Measurements from ENCODE around the gene HS3ST3A1.
"Not testable (repeated sequence)": the region's sequence is repeated elsewhere in the genome, so short reads cannot be mapped to it uniquely, and the experiment has no call there.

HS3ST3A1 gene

DNA sequence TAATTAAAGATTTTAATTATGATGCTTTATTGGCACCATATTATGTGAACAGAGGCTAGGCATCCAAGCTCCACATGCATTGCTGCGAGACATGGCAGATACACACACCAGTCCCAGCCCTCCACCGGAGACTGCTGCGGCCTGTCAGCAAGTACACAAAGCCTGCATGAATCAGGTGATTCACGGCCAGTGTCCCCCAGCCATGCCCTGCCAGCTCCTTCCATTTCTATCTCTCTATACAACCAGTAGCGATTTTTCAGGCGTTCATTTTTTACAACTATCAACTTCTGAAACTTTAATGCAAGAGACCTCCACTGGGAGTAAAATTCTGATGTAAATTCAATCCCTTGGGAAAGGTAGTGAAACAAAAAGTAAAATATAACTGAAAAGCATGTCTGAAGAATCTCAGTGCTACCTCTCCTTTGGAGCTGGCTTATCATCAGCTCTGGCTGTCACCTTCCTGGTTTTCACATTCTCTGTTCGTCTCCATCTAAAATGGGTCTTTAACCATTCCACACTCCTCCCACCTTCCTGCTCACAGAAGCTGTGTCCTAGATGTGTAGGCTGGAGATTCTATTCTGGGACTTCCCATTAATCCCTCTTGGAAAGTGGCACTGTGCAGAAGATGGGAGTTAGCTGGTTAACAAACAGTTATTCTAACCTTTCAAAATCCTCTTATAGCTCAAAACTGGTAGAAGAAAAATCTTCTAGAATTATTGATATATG is 32.2 kb downstream of the HS3ST3A1 start:
- no peak for FAIRE-seq

DNA sequence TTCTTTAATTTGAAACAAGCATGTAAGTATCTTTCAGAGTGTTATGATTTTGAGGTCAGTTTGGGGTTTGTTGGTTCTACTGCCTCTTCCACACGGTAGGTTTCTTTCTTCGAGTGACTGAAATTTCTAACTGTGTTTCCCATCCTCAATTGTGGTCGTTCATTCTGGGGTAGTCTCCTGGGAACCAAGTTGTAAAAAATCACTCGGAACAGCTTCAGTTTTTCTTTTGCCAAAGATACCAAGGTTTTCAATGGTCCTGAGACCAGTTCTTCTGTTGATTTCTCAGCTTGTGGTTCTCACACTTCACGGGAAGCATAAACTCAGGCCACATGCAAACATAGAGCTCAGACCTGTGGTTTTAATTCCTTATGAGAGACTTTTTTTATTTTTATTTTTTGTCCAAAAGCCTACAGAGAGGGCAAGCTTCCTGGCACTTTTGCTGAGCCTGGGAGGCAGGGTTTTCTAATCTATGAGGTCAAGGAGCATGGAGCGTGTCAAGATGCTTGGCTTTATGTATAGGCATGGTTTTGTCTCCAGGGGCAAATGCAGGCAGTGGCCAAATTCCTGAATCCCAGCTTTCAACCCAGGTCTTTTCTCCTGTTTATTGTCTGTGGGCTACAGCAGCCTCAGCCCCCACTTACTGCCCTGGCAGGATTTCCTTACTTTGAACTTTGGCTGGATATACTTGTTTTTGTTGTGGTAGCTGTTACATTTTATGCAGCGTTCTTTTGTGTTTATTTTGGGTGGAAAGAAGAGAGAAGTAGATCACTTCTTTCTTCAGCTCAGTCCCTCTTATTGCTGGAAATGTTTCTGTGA is 32.9 kb downstream of the HS3ST3A1 start:
- FAIRE-seq = no peak

DNA sequence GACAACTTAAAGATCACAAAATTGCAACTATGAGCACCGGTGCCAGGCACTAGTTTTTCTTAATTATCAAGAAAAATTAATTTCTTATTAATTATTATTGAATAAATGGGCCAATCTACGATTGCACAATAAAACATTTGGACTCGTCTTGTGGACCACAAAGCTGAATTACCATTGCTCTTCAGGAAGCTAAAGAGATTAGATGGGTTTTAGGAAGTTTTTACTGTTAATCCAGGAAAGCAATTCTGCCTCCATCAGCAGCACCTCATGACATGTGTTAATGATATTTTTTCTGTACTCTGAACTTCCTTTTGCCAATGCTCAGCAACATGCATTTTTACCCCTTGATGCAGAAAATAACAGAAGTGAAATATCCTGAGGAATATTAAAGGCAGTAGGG is 37.9 kb downstream of the HS3ST3A1 start:
- no peak for FAIRE-seq

DNA sequence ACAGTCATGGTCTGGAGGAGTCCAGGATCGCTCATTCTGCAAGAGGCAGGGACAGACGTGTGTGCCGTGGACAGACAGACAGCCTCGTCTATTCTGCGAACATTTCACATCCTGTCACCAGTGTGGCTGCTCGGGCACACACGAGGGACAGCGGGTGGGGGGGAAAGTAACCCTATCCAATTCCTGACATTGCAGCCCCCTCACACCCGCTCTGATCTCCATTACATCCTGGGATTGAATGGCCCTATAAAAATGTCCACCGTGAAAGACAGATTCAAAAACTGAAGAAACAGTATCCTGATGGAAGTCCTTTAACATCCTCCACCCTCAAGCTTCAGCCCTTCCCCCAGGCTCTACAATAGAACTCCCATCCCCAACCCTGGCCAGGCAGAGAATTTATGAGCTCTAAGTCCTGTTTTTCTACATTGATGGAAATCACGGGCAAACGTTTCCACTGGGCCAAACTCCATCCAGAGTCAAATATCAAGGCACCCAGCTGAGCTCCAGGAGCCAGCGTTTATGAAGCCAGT is 39.4 kb downstream of the HS3ST3A1 start:
- no peak for FAIRE-seq

DNA sequence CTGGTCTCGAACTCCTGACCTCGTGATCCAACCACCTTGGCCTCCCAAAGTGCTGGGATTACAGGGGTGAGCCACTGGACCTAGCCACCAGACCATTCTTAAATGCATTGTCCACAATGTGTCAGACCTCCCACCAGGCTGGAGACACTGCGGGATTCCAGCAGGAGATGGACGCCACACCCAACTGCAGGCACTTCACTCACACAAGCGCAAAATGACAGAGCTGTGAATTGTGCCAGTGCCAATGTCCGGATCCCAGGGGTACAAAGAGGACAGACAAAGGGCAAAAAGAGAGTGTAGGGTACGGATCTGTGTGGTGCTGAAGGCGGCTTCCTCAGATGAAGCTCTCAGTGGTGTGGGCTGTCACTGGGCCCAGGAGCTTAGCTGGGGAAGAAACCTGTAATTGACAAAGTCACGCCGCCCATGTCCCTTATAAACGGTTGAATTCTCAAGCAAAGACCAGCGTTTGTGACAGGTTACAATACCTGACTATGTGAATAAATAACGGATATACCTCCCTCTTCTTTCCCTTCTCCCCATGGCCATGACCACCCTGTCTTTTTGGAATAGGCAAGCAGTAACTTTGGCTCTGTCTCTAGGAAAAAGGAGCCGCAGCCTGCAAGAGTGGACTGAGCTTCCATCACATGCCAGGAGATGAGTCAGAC is 40.0 kb downstream of the HS3ST3A1 start:
- no peak for FAIRE-seq

DNA sequence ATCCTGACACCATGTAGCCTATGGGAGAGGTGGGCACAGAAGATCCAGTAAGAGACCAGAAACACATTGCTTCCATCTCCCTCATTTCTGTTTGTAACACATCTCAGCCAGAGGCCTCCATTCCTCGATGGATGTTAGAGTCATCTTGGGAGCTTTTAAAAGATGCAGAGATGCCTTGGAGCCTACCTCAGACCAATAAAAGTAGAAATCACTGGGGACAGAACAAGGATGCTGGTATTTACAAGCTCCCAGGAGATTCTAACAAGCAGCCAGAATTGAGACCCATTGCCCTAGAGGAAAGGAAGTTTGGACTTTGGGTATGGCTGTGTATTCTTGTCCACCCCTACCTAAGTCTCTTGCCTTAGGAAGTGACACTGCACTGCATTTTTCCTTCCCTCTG is 40.8 kb downstream of the HS3ST3A1 start:
- FAIRE-seq = no peak

DNA sequence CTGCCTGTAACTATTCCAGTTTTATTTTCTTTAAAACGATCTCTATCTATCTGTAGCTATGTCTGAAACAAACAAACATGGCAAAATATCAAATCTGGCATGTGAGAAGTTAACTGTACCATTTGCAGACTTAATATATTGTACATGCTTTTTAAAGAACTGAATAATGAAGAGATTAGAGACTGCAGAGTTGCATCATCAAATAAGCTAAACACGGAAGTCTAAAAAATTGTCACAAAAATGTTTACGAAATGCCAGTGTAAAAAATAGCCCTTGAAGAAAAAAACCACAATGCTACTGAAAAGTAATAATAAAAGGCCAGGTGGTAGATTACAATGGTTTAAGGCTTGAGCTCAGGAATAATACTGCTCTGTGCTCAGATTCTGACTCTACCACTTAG is 43.1 kb downstream of the HS3ST3A1 start:
- no peak for FAIRE-seq

DNA sequence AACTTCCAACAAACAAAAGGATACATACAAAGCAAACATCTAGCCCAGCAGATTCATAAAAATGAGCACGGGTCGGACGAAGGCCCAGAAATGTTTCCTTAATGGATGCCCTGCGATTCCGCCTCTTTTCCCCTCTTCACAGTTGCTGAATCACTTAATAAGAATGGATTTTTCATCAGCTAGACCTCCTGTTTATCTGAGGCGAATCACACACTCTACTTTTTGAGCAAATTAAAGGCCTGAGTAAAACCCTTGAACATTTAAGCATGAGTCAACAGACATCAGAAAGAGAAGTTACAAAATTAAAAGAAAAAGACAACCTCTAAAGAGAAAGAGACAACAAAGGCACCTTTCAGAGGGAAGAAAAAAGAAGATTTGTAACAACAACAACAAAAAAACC is 44.7 kb downstream of the HS3ST3A1 start:
- FAIRE-seq = no peak

DNA sequence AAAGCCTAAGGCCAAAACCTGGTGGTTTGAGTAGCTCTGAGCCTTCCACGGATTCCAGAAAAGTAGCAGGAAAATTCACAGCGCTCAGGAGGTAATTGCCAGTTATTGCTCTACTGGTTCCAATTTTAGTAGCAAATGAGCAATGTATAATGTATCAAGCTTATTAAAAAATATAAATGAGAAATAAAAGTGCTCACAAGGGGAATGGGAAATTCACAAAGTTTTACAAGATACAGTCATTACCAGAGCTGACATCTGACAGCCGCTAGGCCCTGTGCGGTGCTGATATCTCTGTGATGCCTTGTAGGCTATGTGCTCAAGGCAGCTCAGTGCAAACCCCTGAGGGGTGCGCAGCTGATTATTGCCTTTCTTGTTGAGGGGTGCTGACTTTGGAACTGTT is 47.5 kb downstream of the HS3ST3A1 start:
- FAIRE-seq = no peak

DNA sequence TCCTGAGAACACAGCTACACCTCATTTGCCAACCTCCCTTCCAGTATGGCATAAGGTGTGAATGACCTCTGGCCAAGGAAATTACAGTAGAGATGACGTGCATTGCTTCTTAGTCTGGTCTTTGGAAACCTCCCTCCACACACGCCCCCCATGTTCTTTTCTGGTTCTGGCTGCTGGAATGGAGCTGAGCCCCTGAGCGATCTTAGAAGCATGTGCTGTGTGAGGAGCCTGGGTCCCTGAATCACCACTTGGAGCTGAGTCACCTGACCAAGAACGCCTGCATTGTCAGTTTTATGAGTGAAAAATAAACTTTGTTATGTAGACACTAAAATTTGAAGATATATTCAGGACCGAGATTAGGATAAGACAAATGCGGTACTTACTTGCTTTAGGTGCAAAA is 51.4 kb downstream of the HS3ST3A1 start:
- no peak for FAIRE-seq

DNA sequence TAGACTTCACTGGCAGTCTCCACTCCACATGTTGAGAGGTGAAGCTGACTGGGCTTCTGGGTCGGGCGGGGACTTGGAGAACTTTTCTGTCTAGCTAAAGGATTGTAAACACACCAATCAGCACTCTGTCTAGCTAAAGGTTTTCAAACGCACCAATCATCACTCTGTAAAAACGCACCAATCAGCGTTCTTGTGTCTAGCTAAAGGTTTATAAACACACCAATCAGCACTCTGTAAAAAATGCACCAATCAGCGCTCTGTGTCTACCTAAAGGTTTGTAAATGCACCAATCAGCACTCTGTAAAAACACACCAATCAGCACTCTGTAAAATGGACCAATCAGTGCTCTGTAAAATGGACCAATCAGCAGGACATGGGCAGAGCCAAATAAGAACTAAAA is 53.2 kb downstream of the HS3ST3A1 start:
- not testable (repeated sequence) for FAIRE-seq

DNA sequence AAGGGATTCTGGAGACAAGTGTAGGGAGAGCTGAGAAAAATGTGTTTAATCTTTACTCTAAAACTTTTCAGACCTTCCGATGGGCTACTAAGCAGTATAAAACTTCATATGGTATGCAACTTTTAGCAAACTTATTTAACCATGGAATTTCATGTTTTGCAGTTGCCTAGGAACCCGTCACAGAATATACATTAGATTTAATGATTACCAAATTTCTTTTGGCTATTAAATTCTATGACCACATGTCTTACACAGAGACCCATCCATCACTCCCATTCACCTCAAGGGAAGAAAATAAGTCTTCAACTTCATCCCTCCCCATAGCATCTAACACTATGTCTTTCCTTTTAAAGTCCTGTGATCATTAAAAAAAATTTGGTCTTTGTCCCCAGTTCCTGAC is 54.9 kb downstream of the HS3ST3A1 start:
- no peak for FAIRE-seq

DNA sequence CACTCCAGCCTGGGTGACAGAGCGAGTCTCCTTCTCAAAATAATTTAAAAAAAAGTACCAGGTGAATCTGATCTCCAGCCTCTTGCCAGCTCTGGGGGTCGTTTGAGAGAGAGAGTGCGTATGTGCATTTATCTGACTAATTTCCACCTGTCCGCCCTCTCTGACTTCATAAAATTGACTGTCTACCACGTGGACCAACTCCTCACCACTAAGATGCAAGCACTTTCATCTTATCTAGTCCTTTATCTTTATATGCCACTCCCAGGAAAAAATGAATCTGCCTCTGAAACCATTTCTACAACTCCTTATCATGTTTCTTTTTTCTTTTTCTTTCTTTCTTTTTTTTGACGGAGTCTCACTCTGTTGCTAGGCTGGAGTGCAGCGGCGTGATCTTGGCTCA is 55.8 kb downstream of the HS3ST3A1 start:
- no peak for FAIRE-seq

DNA sequence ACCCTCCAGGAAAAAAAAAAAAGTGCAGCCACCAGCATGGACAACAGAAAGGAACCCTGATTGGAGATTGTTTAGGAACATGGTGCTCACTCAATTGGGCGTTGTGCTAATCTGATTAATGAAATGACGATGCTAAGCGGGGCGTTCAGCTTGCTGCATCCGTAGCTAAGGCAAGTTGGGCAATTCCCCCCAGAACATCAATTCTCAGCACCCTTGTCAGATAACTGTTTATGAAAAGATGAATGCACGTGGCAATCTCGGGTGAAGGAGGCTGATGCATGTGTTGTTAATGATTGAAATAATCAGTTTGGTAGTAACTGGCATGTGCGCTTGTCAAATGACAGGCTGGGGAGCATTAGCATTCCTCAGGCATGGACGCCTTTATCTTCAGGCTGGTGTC is 57.0 kb downstream of the HS3ST3A1 start:
- no peak for FAIRE-seq

DNA sequence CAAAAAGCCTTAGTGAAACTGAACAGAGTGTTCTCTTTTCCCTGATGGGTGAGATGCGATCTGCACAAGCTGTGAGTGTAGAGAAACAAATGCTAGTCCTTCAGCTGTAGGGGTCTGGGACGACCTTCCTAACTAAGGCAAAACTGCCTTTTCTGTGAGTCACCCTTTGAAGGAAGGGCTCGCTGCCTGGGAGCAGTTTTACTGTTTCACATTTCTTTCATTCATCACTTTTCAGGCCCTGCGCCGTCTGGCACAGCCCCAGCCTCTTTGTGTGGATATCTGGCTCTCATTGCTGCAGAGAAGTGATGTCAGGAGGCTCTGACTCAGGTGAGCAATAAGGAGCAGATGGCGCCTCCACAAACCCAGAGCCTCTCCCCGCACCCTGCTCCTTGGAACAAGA is 57.4 kb downstream of the HS3ST3A1 start:
- no peak for FAIRE-seq

DNA sequence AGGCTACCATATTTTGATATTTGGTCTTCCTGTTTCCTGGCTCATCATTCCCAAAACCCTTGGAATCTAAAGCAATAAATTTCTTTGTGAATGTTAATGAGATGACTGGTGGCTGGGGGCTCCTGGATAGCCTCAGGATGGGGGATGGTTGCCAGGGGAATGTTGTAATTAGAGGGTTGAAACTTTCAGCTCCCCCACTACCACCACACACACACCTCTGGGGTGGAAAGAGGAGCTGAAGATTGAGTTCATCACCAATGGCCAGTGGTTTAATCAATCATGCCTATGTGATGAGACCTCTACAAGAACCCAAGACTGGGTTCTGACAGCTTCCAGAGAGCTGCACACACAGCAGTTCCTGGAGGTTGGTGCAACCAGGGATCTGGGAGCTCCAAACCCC is 59.1 kb downstream of the HS3ST3A1 start:
- FAIRE-seq = no peak

DNA sequence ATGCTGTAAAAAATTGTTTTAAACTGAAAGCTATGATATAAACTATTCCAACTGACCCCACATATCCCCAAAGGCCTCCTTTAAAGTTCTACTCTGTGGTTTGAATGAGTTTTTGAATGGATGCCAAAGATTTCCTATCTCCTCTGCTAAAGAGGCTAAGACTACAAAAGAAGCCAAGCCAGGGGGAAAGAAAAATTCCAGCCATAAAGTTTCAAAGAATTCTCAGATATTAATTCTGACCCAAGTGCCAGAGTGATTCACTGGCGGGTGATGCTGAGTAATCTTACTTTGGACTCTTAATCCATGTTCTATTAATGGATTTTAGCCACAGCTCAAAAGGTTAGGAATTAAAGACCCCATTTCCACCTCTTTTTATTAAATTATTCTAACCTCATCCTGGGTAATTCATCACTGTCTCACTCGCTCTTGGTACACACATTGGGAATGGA is 60.7 kb downstream of the HS3ST3A1 start:
- no peak for FAIRE-seq

DNA sequence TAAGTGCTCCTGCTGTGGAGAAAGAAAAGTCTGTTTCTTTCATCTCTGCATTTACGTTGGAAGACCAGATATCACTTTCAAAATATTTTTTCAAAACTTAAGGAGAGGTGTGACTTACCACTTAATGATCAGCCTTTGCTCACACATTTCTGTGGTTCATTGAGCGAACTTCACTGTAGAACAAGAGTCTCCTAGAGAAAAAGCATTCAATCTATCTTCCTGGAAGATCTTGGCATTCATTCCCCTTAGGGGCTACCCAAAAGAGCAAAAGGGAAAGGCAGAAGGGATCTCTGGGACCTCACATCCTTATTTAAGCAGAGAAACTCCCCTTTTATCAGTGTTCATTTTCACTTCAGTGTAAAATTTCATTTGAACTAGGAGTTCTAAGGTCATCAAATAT is 61.2 kb downstream of the HS3ST3A1 start:
- FAIRE-seq = no peak

DNA sequence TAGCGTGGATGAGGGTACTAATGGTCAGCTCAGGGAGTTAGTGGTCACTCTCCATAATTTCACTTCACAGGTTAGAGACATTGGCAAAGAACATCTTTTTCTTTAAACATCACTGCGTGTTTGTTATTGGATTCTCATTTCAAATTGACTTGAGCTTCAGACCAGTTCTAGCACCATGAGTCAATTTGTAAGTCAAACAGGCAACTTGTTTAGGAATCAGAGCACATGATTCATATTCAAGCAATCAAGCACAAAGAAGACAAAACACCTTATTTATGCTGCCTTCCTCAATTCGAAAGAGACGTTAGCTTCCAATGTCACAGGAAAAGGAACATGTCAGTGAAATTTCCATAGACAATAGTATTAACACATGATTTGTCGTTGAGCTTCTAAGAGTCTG is 62.3 kb downstream of the HS3ST3A1 start:
- no peak for FAIRE-seq

DNA sequence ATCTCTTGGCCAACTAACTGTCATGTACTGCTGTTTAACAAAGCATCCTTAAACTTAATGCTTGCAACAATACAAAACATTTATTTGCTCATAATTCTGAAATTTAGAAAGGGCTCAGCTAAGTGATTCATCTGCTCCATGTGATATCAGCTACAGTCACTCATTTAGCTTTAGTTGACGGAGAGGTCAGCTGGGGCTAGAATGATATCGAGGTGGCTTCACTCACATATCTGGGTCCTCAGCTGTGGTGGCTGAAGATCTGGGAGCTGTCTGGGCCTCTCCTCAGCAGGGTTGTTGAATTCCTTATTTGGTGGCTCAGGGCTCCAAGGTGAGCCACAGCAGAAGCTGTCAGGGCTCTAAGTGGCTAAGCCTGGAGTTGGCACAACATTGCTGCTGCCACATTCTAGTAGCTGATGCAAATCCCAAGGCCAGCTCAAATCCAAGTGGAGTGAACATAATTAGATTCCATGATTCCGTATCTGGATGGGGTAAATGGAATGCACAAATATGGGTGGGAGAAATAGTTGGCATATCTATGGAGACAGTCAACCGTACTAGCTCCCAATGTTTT is 62.8 kb downstream of the HS3ST3A1 start:
- no peak for FAIRE-seq

DNA sequence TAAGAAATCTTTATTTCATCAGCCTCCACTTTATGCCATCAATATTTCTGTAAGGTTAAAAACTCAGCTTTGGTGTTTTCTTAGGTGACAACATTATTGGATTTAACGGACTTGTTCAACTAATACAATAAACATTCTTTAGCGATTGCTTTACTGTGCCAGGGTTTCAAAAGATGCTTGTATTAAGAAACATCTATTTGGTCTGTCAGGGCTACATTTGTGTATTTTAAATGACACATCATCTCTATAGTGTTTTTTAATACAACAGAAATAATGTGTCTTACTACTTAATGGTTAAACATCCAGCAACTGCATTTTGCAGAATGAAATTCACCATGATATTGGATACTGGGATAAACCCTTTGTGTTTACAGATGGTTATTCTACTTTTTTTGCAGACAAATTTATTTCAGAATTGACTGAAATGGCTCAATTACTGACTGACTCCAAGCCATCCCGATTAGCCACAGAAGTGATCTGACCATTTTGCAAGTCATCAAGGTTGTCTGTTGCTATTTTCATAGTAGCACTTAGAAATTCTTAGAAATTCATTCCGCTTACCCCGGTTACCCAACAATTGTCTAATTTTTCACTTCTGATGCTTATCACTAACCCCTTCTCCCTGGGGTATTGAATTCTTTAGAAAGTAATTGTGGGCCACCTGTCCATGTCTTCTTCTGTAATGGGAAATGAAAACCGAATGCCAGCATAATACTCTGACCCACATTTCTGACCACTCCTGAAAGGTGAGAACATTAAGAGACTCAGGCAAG is 63.7 kb downstream of the HS3ST3A1 start:
- no peak for FAIRE-seq

DNA sequence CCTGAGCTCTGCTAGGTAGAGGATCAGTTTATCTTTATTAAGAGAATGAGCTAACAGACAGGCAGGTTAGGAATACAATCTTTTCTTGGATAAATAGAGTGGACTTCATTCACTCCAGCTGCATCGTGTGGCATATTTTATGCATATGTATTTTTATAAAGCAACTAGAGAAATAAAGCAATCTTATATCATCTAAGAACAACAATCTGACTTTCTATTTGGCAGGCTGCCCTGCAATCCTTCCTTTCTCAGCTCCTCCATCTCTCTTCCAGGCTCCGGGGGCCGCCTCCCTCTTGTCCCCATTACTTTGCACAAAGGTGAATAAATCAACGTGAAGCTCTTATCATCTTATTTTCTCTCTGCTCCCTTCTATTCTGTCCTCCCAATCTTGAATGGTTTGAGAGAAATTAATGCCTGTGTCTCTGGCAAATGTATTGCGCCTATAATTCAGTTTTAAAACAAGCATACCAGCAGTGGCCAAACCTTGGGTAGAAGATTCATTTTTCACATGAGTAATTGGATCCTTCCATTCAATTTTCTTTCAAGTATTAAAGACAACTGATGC is 64.5 kb downstream of the HS3ST3A1 start:
- no peak for FAIRE-seq
